CD8-positive, alpha-beta memory T cell (primary cell): ENCODE data around the gene MAML2. TPM values are rescaled to one million over a fixed set of nuclear protein-coding genes. Genes with fewer than 3 reads are reported as not detected.

Experiments used
- CTCF ChIA-PET: fragments of 350-600 bp; sonication (Branson Sonifier 250); formaldehyde crosslinking; loops from one replicate; lab custom pipeline; 2021; ENCODE audit warnings: antibody characterized with exemption; lab: Charles Lee
- POLR2A ChIA-PET: fragments of 350-600 bp; sonication (Branson Sonifier 250); formaldehyde crosslinking; loops from one replicate; lab custom pipeline; 2021; ENCODE audit warnings: antibody characterized with exemption; lab: Charles Lee
- DNase-seq, 5 donors: peaks; one replicate each; pipeline versions ENCODE4 v3.0.0 to v3.0.0-alpha.2; 2020 to 2022; ENCODE audit warnings: mixed read lengths in 1 of 5
- H3K27ac ChIP-seq: one replicate; pipeline ENCODE4 v1.7.0; 2013; ENCODE audit warnings: low read depth, mild to moderate bottlenecking, low read length, moderate library complexity
- H3K27me3 ChIP-seq: 2 replicates; pipeline ENCODE4 v1.7.0; 2013; ENCODE audit warnings: low read length, mild to moderate bottlenecking; ENCODE audit not compliant: insufficient read depth, poor library complexity, severe bottlenecking
- H3K36me3 ChIP-seq: 2 replicates; pipeline ENCODE4 v1.7.0; 2013; ENCODE audit warnings: mild to moderate bottlenecking, low read length, moderate library complexity; ENCODE audit not compliant: insufficient read depth
- H3K4me1 ChIP-seq: 2 replicates; pipeline ENCODE4 v1.7.0; 2013; ENCODE audit warnings: mild to moderate bottlenecking, low read length, moderate library complexity; ENCODE audit not compliant: insufficient read depth
- H3K4me3 ChIP-seq: 2 replicates; pipeline ENCODE4 v1.7.0; 2013; ENCODE audit warnings: mild to moderate bottlenecking, low read length
- H3K9me3 ChIP-seq: 2 replicates; pipeline ENCODE4 v1.7.0; 2013; ENCODE audit warnings: mild to moderate bottlenecking, low read length
- H3K27ac Mint-ChIP-seq, 8 donors: one replicate each; pipeline ENCODE4 v1.8.0; 2020 to 2021; ENCODE audit warnings: mixed read lengths in 8 of 8, mild to moderate bottlenecking in 6 of 8, inconsistent platforms in 3 of 8, moderate library complexity in 3 of 8
- H3K27me3 Mint-ChIP-seq, 2 donors: one replicate each; pipeline ENCODE4 v1.8.0; 2020 to 2021; ENCODE audit warnings: mixed read lengths in 2 of 2, mild to moderate bottlenecking in 1 of 2, moderate library complexity in 1 of 2
- H3K36me3 Mint-ChIP-seq, 3 donors: one replicate each; pipeline ENCODE4 v1.8.0; 2020 to 2021; ENCODE audit warnings: mixed read lengths in 3 of 3, inconsistent platforms in 1 of 3, mild to moderate bottlenecking in 1 of 3
- H3K4me1 Mint-ChIP-seq, 3 donors: one replicate each; pipeline ENCODE4 v1.8.0; 2020 to 2021; ENCODE audit warnings: mixed read lengths in 3 of 3, inconsistent platforms in 1 of 3, mild to moderate bottlenecking in 1 of 3
- H3K4me3 Mint-ChIP-seq, 7 donors: one replicate each; pipeline ENCODE4 v1.8.0; 2020 to 2021; ENCODE audit warnings: mixed read lengths in 7 of 7, mild to moderate bottlenecking in 6 of 7, moderate library complexity in 4 of 7, inconsistent platforms in 2 of 7
- H3K9me3 Mint-ChIP-seq, 5 donors: one replicate each; pipeline ENCODE4 v1.8.0; 2020 to 2022; ENCODE audit warnings: mixed read lengths in 5 of 5, mild to moderate bottlenecking in 3 of 5, moderate library complexity in 2 of 5, inconsistent platforms in 1 of 5
- polyA plus RNA-seq: library from polyadenylated mRNA; unstranded; fragments of 300-500 nt; fragmentation: Illumina TruSeq; gene quantifications from one replicate; pipeline ENCODE4 v1.2.3, GENCODE V29; 2021
- total RNA-seq, 2 experiments: library from RNA; stranded (reverse); gene quantifications; one replicate each; pipeline ENCODE4 v1.2.3, GENCODE V29; 2021

The MAML2 gene
- total and polyA plus RNA-seq, 3 experiments from 2014 or later: 11.1 to 15.9 (median 15.6) TPM

- Mint-ChIP-seq H3K27me3 (no peaks in the 10 kb centered on the region), H3K27ac (no peak overlapping the region), H3K9me3 (no peaks in the 10 kb centered on the region), H3K4me3 (no peak overlapping the region), H3K4me1 (peaks cover 47 to 75% (median 57%) of the 10 kb centered on the region in 3 donors), H3K36me3 (peaks cover 5 to 19% (median 6%) of the 10 kb centered on the region in 3 donors)
- H3K9me3 ChIP-seq: no peaks in the 10 kb centered on the region
- no peak overlapping the region for H3K27ac ChIP-seq
- H3K4me3 ChIP-seq: no peak overlapping the region
- ChIA-PET POLR2A (no interaction called here), CTCF (no interaction called here)
- no peak for DNase-seq
- H3K4me1 ChIP-seq: peaks cover 60% of the 10 kb centered on the region
- no peaks in the 10 kb centered on the region for H3K36me3 ChIP-seq
- no peaks in the 10 kb centered on the region for H3K27me3 ChIP-seq
These were observed 110.9 kb downstream of the MAML2 start for GRCh38 chr11:96232132-96232531.

DNA sequence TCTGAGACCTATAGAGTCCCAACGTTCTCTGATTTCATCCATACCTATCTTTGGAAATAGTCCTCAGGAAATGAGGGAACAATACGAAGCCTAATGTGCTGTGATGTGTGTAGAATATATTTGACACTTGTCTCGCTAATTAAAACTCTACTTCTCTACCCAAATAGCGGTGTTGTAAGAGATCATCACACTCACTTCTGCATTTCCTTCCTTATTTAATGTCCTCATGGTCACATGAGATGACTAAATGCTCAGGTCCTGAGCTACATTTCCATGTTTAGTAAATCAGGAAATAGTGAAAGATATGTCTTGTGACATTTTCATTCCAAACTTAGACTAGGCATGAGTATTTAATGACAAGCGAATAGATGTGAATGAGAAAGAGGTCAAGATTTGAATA lies 112.3 kb downstream of the MAML2 start:
- no peak overlapping the region for H3K4me3 Mint-ChIP-seq
- ChIA-PET POLR2A (interaction anchor here (1.0 kb wide), 1 partner anchor 24 kb away, joined by 4 read pairs; no protein-coding TSS in a partner anchor), CTCF (interaction anchor here (1.1 to 1.4 kb wide), 2 partner anchors 9 to 113 kb away, joined by 3 to 4 read pairs; partner anchors contain the start of gene MAML2)
- no peak overlapping the region for H3K27ac ChIP-seq
- H3K27me3 ChIP-seq: no peaks in the 10 kb centered on the region
- H3K4me1 Mint-ChIP-seq: peaks cover 48 to 77% (median 62%) of the 10 kb centered on the region in 3 donors
- H3K9me3 ChIP-seq: no peaks in the 10 kb centered on the region
- no peak for DNase-seq
- peaks cover 5 to 19% (median 6%) of the 10 kb centered on the region in 3 donors for H3K36me3 Mint-ChIP-seq
- no peaks in the 10 kb centered on the region for H3K9me3 Mint-ChIP-seq
- no peak overlapping the region for H3K27ac Mint-ChIP-seq
- H3K4me1 ChIP-seq: peaks cover 53% of the 10 kb centered on the region
- H3K36me3 ChIP-seq: no peaks in the 10 kb centered on the region
- H3K27me3 Mint-ChIP-seq: no peaks in the 10 kb centered on the region
- H3K4me3 ChIP-seq: no peak overlapping the region

DNA sequence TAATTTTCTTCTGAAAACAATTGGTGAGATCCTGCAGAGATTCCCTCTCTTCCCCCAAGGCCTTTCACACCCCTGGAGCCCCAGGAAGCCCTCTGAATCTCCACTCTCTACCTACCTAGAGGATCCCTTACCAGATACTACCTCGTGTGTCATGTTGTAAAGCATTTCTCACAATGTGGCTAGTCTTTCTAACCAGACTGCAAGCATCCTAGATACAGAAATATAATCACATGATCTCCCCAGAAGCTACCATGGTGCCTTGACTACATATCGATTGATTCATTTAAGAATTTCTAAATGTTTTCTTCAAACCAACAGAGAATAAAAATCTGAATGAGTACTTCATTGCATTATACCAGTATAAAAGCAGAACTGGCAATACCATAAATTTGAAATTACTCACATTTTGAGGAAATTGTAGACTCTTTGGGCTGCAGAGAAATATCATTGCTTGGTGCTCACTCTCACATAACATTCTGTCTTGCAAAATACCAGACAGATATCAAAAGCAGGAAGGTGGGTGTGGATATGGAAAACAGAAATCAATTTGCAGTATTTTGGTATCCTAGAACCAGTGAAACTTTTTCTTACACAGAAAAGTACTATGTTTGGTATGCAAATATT lies 113.5 kb downstream of the MAML2 start:
- Histone ChIP-seq H3K4me1 (peaks cover 55% of the 10 kb centered on the region), H3K4me3 (no peak overlapping the region), H3K9me3 (no peaks in the 10 kb centered on the region), H3K27me3 (no peaks in the 10 kb centered on the region), H3K27ac (no peak overlapping the region), H3K36me3 (no peaks in the 10 kb centered on the region)
- ChIA-PET CTCF (interaction anchor here (1.4 kb wide), 1 partner anchor 114 kb away, joined by 4 read pairs; the partner anchor contains the start of gene MAML2), POLR2A (no interaction called here)
- no peak for DNase-seq
- Mint-ChIP-seq H3K9me3 (no peaks in the 10 kb centered on the region), H3K4me1 (peaks cover 51 to 77% (median 67%) of the 10 kb centered on the region in 3 donors), H3K27ac (peak overlapping the region in 5 of 8 donors; percentile 20 to 52 (median 27)), H3K36me3 (peaks cover 6 to 19% (median 7%) of the 10 kb centered on the region in 3 donors), H3K4me3 (no peak overlapping the region), H3K27me3 (no peaks in the 10 kb centered on the region)

GRCh38 chr11:96228910-96229309 lies 114.1 kb downstream of the MAML2 start:
- Histone ChIP-seq H3K36me3 (no peaks in the 10 kb centered on the region), H3K4me3 (no peak overlapping the region), H3K4me1 (peaks cover 55% of the 10 kb centered on the region), H3K9me3 (no peaks in the 10 kb centered on the region), H3K27ac (no peak overlapping the region), H3K27me3 (no peaks in the 10 kb centered on the region)
- H3K4me3 Mint-ChIP-seq: no peak overlapping the region
- no peak for DNase-seq
- peaks cover 10 to 17% (median 11%) of the 10 kb centered on the region in 3 donors for H3K36me3 Mint-ChIP-seq
- H3K27me3 Mint-ChIP-seq: no peaks in the 10 kb centered on the region
- peak overlapping the region in 4 of 8 donors; percentile 22 to 55 (median 34) for H3K27ac Mint-ChIP-seq
- POLR2A ChIA-PET: interaction anchor here (1.6 kb wide), 1 partner anchor 29 kb away, joined by 3 read pairs; no protein-coding TSS in a partner anchor
- H3K4me1 Mint-ChIP-seq: peaks cover 52 to 79% (median 73%) of the 10 kb centered on the region in 3 donors
- no peaks in the 10 kb centered on the region for H3K9me3 Mint-ChIP-seq
- CTCF ChIA-PET: interaction anchor here (2.0 kb wide), 1 partner anchor 10 kb away, joined by 6 read pairs; no protein-coding TSS in a partner anchor

DNA sequence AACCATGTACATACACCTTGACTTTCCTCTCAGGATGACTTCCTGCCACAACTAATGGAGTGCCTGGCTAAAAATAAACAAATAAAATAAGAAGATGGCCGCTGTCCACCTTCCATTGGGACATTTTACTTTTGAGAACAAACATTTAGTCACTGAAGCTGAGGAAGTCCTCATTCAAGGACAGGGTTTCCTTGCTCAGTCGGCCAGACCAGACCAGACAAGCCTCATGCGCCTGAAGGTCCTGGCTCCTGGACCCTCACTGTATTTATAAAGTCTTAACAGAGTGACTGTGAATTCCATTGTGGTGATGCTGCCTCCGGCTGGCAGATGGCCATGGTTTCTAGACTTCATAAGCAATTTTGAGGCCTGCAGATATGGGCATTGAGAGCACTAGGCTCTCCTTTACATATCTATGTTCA lies 114.5 kb downstream of the MAML2 start:
- H3K27me3 Mint-ChIP-seq: no peaks in the 10 kb centered on the region
- peaks cover 11 to 12% (median 12%) of the 10 kb centered on the region in 3 donors for H3K36me3 Mint-ChIP-seq
- H3K4me1 Mint-ChIP-seq: peaks cover 50 to 77% (median 76%) of the 10 kb centered on the region in 3 donors
- no peaks in the 10 kb centered on the region for H3K9me3 Mint-ChIP-seq
- Histone ChIP-seq H3K4me3 (no peak overlapping the region), H3K9me3 (no peaks in the 10 kb centered on the region), H3K36me3 (no peaks in the 10 kb centered on the region), H3K4me1 (peaks cover 55% of the 10 kb centered on the region), H3K27ac (no peak overlapping the region), H3K27me3 (no peaks in the 10 kb centered on the region)
- no peak overlapping the region for H3K4me3 Mint-ChIP-seq
- DNase-seq: no peak
- POLR2A ChIA-PET: interaction anchor here (1.6 kb wide), 1 partner anchor 30 kb away, joined by 3 read pairs; no protein-coding TSS in a partner anchor
- CTCF ChIA-PET: interaction anchor here (2.0 kb wide), 1 partner anchor 9 kb away, joined by 6 read pairs; no protein-coding TSS in a partner anchor
- peak overlapping the region in 5 of 8 donors; percentile 1 to 43 (median 29) for H3K27ac Mint-ChIP-seq

DNA sequence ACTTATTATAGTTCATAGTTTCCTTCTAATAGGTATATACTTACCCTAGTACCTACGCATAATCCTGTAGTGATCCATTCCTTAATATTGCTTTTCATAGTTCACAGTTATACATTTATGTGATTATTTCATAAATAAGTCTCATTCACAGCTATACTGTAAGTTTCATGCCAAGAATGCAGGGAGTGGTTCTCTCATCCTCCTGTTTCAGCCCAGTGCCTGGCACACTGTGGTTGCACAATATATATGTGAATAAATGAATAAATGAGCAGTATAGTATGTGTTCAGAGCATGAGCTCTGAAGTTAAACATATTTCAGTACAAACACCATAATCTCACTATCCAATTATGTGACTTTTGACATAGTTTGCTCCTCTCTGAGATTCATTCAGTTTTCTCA lies 115.8 kb downstream of the MAML2 start:
- DNase-seq: no peak
- peaks cover 58% of the 10 kb centered on the region for H3K4me1 ChIP-seq
- H3K27me3 Mint-ChIP-seq: no peaks in the 10 kb centered on the region
- H3K4me3 ChIP-seq: no peak overlapping the region
- peaks cover 55 to 85% (median 80%) of the 10 kb centered on the region in 3 donors for H3K4me1 Mint-ChIP-seq
- no peaks in the 10 kb centered on the region for H3K36me3 ChIP-seq
- no peak overlapping the region for H3K4me3 Mint-ChIP-seq
- CTCF ChIA-PET: interaction anchor here (1.0 to 2.1 kb wide), 4 partner anchors 8 to 135 kb away, joined by 3 to 7 read pairs (median 4); no protein-coding TSS in a partner anchor
- POLR2A ChIA-PET: interaction anchor here (1.6 kb wide), 1 partner anchor 31 kb away, joined by 3 read pairs; no protein-coding TSS in a partner anchor
- H3K36me3 Mint-ChIP-seq: peaks cover 11 to 14% (median 11%) of the 10 kb centered on the region in 3 donors
- peak overlapping the region in 3 of 8 donors; percentile 8 to 48 (median 47) for H3K27ac Mint-ChIP-seq
- H3K9me3 ChIP-seq: no peaks in the 10 kb centered on the region
- no peaks in the 10 kb centered on the region for H3K27me3 ChIP-seq
- H3K9me3 Mint-ChIP-seq: no peaks in the 10 kb centered on the region
- H3K27ac ChIP-seq: no peak overlapping the region

DNA sequence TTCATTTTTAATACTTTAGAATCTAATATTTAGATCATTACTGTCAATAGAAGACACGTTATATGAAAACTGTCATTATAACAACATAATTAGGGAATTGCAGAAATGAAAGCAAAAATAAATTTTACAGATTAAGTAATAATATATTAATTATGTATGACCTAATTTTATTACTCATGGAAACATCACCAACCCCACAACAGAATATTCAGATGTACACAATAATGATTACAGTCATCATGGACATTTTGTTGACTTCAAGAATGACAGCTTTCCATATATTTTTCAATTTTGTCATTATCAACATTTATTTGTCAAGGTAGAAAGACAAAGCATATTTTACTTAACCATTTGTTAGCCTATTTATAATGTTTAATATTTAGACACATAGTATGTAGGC lies 119.9 kb downstream of the MAML2 start:
- Mint-ChIP-seq H3K9me3 (no peaks in the 10 kb centered on the region), H3K4me1 (peaks cover 63 to 86% (median 77%) of the 10 kb centered on the region in 3 donors), H3K27ac (peak overlapping the region in 2 of 8 donors; percentile 66 to 72), H3K4me3 (no peak overlapping the region), H3K36me3 (peaks cover 2 to 12% (median 10%) of the 10 kb centered on the region in 3 donors), H3K27me3 (no peaks in the 10 kb centered on the region)
- POLR2A ChIA-PET: no interaction called here
- H3K27me3 ChIP-seq: no peaks in the 10 kb centered on the region
- H3K4me3 ChIP-seq: no peak overlapping the region
- CTCF ChIA-PET: interaction anchor here (1.6 kb wide), 1 partner anchor 61 kb away, joined by 4 read pairs; no protein-coding TSS in a partner anchor
- no peak overlapping the region for H3K27ac ChIP-seq
- DNase-seq: no peak
- peaks cover 70% of the 10 kb centered on the region for H3K4me1 ChIP-seq
- H3K9me3 ChIP-seq: no peaks in the 10 kb centered on the region
- H3K36me3 ChIP-seq: no peaks in the 10 kb centered on the region
